HG03025 (cell line): ENCODE measurements around the gene BTBD2.
"Not testable (repeated sequence)": the region's sequence is repeated elsewhere in the genome, so short reads cannot be mapped to it uniquely, and the experiment has no call there.

Source experiments
- ATAC-seq: cut with Tn5 transposase; IDR thresholded peaks from one replicate; pipeline ENCODE4 v1.9.1; 2021; ENCODE audit warnings: mild to moderate bottlenecking, moderate library complexity; ENCODE audit not compliant: unreplicated experiment, low FRiP score

The BTBD2 gene

GRCh38 chr19:2040647-2041432, 25.3 kb upstream of the BTBD2 start:
- no peak for ATAC-seq

- no peak for ATAC-seq
Measured at GRCh38 chr19:2039959-2040646, 24.6 kb upstream of the BTBD2 start.

GRCh38 chr19:2039089-2039958, 23.8 kb upstream of the BTBD2 start:
- ATAC-seq, result no peak

DNA sequence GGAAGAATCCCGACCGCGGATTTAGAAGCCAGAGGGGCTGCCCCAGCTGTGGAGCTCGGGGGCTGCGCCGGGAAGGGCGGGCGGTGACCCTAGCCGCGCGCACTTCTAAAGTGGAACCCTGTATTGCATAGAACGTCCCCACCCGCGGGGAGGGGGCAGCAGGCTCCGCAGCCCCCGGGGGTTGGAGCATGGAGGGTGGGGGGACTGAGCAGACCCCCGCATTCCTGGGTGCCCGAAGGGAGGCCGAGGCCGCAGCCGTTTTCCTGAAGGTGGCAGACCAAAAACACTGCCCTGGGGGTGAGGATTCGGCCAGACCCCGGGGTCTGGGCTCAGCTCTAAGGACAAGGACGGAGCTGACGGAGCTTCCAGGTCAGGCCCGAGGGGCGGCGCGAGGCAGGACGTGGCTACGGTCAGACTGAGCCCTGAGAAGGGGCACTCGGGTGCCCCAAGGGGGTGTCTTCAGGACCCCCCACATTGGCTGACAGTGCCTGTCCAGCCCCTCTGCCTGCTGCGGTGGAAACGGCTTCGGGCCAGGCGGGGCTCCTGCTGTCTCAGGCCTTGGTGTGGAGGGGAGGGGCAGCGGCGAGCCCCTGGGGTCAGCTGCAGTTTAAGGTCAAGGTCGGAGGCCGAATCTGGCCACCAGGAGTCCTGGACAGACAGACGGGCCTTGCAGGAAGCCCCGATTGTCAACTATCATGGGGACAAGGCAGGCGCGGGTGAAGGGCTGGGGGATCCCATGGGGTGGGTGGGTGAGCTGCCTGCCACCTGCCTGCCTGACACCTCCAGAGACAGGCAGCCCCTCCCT, 23.0 kb upstream of the BTBD2 start:
- no peak for ATAC-seq

DNA sequence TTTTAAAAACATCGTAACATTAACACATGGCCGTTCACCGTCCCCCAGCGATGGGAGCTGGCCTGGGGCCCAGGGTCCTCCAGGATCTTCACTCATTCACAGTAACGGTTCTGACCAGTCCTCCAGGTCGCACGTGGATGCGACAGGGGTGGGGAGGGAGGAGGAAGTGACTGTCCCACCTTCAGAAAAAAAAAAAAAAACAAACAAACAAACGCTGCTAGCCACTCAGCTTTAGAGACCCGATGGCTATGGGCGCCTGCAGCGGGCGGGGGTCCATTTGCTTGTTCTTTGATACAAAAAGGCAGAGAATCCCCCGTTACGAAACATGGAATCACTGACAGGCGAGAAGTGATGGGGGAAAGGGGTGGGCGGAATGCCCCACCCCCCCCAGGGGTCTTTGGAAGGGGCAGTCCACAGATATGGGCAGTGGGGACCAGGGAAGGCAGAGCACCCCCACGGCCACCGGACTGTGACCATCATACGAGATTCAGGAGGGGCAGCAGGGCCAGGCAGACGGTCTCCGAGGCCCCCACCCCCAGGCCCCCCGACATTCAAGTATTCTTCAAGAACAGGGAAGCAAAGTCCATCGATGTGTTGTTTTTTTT, 22.2 kb upstream of the BTBD2 start:
- ATAC-seq, result no peak

DNA sequence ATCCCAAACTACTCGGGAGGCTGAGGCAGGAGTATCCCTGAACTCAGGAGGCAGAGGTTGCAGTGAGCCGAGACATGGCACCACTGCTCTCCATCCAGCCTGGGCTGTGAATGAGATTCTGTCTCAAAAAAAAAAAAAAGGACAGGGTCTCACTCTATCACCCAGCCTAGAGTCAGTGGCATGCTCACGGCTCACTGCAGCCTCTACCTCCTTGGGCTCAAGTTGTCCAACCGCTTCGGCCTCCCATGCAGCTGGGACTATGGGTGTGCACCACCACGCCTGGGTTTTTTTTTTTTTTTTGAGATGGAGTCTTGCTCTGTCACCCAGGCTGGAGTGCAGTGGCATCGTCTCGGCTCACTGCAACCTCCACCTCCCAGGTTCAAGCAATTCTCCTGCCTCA, 20.9 kb upstream of the BTBD2 start:
- ATAC-seq, result no peak

DNA sequence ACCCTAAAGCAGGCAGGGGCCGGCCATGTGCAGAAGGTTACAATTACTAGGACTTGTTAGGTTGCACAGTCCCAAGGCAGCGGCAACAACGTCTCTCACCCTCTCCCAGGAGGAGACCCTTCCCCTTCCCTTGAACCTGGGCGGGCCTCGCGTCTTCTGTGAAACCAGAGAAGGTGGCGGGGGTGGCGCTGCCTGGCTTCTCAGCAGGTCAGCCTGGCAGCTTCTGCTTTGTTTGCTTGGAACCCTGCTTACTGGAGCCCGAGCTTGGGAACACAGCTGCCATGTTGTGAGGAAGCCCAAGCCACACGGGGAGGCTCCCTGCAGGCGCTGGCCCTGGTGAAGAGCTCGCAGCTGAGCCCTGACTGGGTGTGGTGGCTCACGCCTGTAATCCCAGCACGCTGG, 20.1 kb upstream of the BTBD2 start:
- ATAC-seq, result no peak

DNA sequence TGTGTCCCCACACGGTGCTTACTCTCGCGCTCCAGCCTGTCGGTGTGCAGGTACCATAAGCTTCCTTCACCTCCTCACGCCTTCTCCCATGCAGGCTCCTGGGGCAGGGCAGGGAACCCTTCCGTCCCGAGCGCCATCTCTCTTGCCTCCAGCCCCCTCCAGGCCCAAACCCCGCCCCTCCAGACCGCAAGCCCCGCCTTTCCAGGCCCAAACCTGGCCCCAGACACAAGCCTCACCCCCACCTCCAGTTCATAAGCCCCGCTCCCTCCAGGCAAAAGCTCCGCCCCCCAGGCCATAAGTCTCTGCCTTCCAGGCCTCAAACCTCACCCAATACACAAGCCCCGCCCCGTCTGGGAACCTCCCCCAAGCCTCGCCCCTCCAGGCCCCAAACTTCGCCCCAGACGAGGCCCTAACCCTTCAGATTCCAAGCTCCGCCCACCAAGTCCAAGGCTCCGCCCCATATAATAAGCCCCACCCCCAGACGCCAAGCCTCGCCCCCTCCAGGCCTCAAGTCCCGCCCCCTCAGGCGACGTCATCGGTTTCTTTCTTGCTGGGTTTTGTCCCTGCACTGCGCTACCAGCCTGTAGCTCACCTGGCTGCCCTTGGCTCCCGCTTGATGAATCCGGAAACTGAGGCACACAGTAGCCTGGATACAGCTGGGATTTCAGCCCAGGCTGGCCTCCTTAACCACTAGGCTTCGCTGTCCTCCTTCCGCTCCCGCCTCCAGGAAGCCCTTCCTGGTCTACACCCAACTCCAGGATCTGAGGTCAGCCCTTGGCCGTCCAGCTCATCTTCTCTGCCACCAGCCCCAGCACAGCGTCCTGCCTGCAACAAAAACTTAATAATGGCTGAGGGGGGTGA, 19.4 kb upstream of the BTBD2 start:
- ATAC-seq, result no peak

- ATAC-seq, result not testable (repeated sequence)
Measured at GRCh38 chr19:2034253-2034652, 18.7 kb upstream of the BTBD2 start.

DNA sequence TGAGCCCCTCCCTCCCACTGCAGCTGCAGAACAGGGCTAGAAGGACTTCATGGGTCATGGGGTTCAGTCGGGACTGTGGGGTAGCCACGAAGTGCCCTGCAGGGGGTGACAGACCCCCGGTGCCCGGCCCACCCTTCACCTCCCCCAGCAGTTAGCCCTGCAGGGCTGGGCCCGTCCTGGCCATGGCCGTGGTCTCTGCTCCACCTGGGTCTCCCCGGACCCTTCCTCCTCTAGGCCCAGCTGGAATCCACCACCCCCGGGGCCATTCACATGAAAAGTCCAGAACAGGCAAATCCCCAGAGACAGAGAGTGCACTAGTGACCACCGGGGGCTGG, 18.3 kb upstream of the BTBD2 start:
- ATAC-seq, result no peak

DNA sequence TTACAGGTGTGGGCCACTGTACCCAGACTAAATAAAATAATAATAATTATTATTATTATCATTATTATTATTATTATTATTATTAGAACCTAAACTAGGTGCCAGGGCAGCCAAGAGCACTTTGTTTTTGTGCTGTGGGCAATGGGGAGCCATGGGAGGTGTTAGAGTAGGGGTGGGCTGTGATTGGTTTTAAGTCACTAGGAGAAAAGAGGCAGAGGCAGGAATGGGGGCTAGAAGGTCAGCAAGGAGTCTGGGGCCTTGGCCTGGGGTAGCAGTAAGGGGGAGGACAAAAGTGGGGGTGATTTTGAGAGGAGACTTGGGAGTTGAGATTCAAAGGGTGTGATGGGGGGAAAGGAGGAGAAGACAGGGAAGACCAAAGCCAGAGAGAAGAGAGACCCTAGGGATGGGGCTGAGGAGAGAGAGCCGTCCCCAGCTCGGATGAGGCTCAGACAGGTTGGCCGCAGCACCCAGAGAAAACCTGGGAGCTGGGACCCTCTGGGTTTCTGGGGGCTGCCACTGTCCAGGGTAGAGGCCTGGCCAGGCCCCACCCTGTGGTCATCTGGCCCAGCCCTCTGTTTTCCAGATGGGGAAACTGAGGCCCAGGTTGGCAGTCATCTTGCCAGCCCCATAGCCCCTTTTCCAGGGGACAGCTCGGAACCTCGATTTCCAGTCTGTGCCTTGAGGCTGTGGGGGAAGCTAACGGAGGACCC, 17.8 kb upstream of the BTBD2 start:
- ATAC-seq, result no peak

GRCh38 chr19:2032296-2032941, 16.9 kb upstream of the BTBD2 start:
- no peak for ATAC-seq

- ATAC-seq, result no peak
Measured at GRCh38 chr19:2027361-2027760, 11.8 kb upstream of the BTBD2 start.

DNA sequence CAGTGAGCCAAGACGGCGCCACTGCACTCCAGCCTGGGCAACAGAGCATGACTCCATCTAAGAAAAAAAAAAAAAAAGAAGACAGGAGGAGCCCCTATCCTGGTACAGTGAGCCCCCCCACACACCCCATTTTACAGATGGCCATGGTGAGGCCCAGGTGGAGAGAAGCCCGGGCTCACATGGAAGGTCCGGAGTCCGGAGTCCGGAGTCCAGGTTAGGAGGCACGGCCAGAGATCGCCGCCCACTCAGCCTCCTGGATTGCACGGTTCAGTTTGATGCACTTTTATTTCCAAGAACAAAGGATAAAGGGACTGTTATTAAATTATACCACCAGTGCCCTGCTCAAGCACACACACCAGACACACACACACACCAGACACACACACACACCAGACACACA, 11.3 kb upstream of the BTBD2 start:
- no peak for ATAC-seq

DNA sequence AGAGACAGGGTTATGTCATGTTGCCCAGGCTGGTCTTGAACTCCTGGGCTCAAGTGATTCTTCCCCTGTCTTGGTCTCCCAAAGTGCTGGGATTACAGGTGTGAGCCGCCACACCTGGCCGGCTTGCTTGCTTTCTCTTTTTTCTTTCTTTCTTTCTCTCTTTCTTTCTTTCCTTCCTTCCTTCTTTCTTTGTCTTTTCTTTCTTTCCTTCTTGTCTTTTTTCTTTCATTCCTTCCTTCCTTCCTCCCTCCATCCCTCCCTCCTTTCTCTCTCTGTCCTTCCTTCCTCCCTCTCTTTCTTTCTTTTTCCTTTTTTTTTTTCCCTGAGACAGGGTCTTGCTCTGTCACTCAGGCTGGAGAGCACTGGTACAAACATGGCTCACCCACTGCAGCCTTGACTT, 6.8 kb upstream of the BTBD2 start:
- ATAC-seq, result no peak

GRCh38 chr19:2021453-2022140, 6.1 kb upstream of the BTBD2 start:
- no peak for ATAC-seq

GRCh38 chr19:2018752-2019151, 3.2 kb upstream of the BTBD2 start:
- no peak for ATAC-seq
